CD1c-positive myeloid dendritic cell (primary cell): Measurements from ENCODE around the gene SELENOS.

Experiments
- DNase-seq: peaks from one replicate; pipeline ENCODE4 v3.0.0-alpha.2; 2016; ENCODE audit errors: extremely low spot score

The SELENOS gene, protein sequence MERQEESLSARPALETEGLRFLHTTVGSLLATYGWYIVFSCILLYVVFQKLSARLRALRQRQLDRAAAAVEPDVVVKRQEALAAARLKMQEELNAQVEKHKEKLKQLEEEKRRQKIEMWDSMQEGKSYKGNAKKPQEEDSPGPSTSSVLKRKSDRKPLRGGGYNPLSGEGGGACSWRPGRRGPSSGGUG

DNA sequence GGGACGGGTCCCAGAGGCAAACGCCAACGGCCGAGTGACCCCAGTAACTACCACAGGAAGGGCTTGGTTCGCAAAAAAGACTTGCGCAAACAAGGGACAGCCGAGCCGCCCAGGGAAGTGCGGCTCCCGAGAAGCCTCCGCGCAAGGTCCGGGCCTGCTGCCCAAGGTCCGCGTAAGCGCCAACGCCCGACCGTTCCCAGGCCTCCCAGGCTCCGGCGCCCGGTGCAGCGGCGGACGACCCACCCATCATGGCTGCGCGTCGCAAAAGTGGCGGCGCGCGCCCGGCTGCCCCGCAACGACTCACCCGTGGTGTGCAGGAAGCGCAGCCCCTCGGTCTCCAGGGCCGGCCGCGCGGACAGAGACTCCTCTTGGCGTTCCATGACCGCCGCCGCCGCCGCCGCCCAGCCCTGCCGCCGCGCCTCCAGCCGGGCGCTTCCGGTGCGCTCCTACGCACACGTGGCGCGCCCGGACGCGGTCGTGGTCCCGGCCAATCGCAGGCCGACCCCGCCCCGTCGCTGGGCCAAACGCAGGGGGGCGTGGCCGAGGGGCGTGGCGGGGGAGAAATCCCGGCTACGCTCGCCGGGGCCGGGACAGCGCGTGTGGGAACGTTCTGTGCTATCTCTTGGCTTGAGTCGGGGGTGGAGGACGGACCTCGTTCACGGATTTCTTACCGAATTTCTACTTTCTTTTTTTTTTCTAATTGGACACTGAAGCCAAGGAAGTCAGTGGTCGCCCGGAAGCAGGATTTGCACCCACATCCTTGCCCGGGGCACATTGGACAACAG lies at the start of gene SELENOS:
Gene SELENOS (minus strand): TSS at position 448 of the 785 bp plus-strand sequence. CDS start 68 bp downstream, at position 380.
- DNase-seq = peak; percentile 96

DNA sequence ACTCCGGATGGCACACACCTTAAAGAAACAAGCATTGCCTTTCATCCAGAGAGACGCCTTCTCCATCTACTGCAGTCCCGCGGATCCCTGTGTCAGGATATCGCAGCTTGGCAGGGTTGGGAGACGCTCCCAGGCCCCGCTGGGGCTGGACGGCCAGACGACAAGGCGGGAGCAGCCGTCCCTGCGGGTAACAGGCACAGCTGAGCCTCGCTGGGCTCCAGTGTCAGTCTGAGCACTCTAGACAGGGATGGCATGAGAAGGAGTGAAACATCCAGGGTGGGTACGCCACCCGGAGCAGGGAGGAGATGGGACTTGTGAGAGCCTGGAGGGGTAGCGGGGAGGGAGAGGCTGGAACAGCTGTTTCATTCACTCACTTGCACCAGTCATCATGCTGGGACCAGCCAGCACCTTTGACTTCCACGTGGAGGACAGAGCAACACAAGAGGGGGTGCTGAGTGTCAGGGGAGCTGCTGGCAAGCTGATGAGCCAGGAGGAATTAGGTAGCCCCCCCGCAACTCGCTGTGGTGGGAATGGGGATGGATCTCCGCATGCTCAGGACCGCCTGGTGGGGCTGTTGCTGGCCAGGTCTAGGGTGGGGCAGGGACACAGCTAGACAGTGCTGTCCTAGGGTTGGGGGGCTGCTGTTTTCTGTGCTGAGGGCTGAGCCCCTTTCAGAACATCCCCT lies 49.3 kb upstream of the SELENOS start:
- no peak for DNase-seq

DNA sequence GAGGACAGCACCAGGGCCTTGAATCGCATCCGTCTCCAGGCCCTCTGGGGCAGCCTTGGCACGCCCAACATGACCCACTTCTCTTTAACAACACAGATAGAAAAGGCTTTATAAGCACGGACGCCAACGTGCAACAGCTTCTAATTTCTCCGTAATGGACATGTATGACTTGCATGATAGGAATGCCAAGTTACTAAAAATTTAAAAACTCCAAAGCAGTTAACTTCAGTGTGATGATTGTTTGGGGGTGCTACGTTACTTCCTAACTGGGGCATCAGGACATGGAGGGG lies 48.7 kb upstream of the SELENOS start:
- DNase-seq = no peak

DNA sequence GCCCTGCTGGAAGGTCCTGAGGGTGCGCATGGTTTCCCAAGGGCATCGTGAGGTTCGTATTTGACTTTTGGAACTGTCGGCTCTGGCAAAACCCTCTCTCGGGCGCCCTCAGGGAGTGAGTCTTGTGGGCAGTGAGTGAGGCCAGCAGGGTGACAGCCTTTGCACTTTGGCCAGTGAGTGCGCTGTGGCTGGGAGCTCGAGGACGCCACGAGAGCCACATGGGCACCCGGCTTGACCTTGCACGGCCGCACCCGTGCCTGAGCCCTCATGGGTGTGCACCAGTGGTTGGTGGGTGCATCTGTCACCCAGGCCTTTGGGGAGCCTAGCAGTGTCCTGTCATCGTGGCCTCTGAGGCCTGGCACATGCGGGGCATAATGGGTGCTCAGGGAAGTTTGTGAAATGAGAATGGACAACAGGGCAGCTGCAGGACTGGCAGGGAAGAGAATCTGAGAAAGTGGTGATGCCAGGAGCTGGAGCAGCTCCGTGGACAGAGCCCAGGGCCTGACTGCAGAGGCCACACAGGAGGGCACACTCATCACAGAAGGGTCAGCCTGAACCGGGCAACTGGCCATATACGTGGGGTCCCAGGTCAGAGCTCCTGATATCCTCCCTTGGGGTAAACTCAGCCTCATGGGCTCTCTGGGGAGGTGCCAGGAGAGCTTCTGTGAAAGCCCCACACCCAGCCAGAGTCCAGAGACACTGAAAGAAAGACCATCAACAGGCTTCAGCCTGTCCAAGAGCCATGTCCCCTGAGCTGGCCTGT lies 48.2 kb upstream of the SELENOS start:
- no peak for DNase-seq

DNA sequence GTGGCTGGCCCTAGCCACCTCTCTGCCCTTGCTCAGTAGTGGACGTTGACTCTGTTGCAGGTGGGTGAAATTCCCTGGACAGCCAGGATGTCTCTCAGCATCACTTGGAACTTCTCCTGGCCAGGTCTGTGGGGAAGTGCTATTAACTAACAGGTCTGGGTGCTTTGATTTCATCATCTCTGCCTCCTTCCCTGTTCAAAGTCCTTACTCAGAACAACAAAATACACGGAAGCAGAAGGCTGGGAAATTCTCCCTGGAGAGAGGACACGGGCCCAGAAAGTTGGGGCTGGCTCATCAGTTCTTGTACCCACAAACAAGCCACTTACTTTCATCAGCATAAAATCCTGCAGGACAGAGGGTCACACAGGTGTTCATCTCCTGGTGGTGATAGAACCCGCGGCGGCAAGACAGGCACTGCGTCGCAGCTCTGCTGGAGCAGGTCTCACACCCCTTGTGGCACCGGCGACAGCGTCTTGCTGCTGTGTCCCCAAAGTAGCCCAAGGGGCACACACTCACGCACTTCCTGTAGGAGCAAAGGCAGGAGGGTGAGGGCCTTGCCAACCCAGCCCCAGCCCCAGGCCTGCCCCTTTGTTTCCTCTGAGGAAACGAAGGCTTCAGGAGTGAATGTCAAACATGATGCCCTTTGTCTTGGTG lies 47.4 kb upstream of the SELENOS start:
- DNase-seq = no peak

DNA sequence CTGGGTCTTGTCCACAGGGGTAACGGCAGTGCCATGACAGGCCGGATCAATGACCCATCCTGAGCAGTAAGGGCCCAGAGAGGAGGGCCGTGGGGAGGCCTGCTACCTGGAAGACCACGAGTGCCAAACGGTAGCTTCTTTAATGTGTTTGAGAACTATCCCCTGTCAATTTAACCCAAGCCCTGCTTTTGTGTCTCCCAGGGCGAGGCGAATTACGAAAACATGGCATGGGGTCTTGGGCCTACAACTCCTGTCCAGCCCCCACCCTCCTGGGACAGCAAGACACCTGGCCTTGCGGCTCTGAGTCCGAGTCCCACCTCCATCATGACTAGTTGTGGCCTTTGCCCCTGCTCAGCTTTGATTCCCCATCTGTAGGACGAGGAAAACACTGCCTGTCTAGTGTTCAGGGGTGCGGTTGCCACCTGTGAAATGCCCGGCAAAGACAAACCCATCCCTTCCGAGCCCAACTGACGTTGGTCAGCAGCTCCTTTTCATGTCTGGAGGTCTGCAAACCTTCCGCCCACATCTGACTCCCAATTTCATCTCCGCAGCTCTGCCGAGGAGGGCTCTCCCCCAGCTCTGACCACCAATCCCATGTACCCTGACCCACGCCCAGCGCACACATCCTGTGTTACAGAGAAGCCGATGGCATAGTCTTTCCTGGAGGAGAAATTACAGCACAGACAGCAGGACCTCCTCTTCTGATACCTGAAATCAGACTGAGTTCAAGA lies 46.7 kb upstream of the SELENOS start:
- DNase-seq = no peak

DNA sequence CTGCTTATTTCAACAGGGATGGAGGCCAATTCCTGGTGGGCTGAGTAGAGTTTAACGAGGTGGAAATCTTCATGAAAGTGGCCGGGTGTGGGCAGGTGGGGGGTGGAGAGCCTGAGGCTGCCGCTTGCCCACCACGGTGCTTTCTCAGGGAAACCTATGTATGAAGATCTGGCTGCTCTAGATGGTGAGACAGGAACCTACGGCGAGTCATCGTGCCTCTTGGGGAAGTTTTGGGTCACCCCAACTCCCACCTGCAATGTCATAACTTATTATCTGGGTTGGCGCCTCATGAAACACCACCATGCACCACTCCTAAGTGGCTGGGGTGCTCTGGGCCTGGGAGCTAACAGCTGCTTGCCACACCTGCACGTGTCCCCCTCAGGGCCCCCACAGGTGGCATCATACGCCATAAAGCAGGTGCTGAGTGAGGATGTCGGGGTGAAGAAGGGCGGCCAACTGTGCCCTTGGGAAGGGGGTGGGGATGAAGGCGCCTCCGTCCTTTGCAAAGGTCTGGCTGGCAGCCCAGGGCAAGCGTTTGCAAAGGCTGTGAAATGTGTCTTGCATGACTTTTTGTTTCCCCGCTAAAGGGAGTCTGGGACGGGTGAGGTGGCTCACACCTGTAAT lies 45.7 kb upstream of the SELENOS start:
- DNase-seq = no peak

DNA sequence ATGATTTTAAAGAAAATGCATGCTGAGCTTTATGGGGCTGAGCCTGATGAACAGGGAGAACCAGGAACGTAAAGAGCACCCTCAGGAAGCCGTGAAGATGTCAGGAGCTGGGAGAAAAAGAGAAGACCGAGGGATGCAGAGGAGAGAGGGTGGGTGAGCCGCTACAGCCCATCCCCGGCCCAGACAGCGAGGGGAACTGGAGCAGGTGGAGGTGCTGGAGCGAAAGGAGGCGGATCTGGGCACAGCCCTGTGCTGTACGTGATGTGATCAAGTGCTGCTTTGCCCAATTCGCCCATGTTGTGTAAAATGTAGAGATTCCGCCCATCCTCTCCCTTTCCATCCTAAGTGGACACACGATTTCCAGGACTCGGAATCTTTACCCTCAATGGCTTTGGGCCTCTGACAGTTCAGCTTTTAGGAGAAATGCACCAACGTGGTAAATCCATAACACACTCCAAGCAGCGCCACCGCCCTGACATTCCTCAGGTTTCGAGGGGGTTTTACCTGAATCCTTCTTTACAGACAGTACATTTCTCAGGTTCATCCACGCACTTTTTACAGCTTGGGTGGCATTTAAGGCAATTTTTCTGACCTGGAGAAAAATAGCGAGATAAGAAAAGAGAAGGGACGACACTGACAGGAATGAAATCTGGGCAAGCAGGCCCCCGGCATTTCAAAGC lies 44.9 kb upstream of the SELENOS start:
- DNase-seq = no peak

DNA sequence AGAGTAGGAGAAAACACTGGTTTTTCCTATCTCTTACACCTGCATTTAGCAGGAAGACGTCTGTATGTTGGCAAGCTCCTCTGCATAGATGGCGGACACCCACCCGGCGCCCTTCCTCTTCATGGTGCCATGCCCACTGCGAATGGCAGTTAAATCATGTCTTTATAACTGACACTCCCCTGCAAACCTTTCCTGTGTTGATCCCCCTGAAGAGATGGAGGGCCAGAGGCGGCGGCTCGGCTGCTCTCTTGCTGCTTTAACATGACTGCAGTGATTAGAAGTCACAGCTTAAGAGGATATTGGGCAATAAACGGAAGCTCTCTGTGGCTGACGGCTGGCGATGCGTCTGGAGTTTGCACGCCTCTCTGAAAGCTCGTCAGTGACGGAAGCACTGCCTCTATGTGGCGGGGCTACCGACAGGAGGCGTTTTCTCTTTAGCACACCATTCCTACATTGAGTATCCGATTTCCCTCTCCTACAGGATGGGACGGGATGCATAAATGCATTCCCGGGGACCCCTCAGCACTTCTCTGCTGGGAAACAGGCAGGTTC lies 43.3 kb upstream of the SELENOS start:
- peak; percentile 71 for DNase-seq

DNA sequence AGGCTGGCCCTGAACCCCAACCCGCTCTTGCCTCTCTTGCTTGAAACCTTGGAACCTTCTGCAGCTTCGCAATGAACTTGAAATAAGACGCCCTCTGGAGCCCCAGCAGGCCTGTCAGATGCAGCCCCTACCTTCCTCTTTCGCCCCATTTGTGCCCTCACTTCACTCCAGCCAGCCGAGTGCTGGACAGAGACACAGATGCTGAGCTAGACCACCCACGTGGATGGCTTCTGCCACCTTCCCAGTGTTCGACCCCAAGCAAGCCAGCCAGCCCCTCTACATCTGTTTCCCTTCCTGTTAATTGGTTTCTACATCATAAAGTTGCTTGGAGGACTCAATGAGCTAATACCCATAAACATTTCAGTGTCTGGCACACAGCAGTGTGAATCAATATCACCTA lies 41.6 kb upstream of the SELENOS start:
- no peak for DNase-seq

DNA sequence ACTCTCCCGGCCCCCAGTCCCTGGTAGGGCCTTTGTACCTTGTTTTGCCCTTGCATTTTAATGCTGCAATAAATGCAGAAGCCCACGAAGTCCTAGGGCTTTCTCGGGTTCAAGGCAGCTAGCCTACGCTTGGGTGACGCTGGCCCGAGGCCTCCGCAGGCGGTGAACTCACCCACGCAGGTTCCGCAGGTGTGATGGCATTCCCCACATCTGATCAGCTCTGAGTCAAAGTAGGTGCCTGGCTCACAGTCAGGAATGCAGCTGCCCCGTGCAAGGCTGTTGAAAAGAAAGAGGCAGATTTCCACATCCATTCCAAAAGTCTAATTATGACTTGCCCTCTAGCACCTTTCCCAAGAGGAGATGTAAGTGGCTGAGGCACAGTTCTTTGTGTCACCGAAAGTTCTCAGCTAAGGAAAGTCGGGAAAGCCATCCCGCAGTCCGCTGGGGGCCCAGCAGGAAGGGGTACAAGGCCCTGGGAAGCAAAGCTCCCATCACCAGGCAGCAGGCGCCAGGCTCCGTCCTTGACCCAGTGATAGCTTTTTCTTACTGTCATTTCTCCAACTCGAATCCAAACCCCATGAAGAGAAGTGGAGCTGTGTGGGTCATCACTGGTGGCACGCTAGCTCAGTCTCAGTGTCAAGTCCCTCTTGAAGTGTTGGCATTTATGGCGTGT lies 41.0 kb upstream of the SELENOS start:
- DNase-seq = no peak

DNA sequence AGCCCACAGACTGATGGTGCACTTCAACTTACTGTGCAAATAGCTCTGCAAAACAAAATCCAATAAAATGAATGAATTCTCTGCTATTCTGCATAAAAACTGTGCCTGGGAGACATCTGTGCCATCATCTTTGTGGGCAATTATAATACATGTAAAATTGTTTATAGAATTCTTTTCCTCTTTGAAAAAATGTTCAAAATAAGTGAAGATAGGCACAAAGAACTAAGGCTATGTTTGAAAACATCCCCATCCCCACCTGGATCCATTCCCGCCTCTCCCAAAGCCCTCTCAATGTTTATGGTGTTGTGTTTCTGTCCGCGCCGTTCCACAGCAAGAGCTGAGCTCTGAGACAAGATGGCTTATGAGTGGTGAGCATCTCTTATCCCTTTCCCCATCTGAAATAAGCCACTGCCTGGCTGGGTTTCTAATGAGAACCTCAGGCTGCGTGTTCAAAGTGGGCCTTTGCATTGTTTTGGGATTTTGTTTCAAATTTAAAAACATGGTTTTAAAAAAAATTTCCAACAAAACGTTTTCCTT lies 40.1 kb upstream of the SELENOS start:
- DNase-seq = no peak

DNA sequence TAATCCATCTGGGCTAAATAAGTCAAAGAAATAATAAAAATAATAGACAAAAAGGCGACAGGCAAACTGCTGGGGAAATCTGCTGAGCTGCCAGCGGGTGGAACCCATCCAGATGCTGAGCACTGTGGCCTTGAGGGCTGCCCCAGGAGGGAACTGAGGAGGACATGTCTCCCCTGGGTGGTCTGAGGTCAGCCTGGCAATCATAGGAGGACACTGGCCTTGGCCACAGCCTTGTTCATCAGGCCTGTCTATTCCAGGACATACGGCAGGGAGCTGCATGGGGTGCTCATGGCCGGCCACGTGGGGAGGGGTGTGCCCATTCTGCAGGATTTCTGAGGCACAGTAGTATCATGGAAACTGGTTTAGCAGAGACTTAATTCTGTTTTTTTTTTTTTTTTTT lies 39.2 kb upstream of the SELENOS start:
- DNase-seq = no peak

DNA sequence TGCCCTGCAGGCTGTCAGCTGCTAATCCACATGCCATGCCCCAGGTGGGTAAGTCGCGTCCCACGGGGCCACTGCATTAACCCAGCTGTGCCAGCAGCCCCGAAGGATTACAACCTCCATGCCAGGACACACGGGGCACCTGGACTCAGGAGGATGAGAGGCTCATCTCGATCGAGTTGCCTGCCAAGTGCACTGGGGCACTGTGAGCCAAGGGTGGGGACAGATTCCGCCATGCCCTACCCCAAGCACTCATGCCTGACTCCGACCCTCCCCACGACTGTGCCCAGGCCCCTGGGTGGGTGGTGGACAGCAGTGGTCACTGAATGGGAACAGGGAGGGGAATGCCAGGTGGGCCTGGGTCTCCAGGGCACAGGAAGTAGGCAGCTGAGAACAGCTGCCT lies 38.5 kb upstream of the SELENOS start:
- no peak for DNase-seq

DNA sequence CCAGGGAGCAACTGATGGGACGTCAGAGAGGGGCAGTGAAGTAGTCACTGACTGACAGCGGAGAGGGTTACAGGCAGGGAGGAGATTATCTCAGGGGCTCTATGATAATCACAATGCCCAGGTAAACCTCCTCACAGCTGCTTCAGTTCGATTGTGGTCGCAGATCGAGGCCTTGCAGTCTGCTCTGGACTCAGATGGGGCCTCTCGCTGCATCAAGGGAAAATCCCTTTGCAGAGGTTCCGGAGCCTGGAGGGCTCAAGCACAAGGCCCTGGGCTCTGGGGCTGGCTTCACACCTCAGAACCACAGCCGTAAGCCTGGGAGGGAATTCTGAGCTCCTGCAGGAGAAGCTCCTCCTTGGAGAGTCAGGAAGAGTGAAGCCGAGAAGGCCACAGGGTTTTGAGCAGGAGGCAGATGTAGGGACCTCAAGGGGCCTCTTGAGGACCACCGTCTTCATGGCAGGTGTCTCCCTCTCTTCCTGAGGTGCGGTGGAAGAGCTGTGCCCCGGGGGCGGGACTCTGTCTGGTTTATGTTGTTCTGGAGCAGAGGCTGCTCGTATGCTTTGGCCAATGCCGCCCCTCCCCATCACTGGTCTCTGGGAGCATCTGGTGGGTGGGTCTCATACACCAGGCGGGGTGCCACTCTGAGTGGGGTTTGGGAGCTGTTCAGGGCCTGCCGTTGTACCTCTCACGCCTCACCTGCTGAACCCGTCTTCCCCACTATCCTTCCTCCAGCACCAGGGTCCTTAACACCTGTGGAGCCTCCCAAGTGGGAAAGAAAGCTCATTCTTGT lies 37.2 kb upstream of the SELENOS start:
- no peak for DNase-seq

DNA sequence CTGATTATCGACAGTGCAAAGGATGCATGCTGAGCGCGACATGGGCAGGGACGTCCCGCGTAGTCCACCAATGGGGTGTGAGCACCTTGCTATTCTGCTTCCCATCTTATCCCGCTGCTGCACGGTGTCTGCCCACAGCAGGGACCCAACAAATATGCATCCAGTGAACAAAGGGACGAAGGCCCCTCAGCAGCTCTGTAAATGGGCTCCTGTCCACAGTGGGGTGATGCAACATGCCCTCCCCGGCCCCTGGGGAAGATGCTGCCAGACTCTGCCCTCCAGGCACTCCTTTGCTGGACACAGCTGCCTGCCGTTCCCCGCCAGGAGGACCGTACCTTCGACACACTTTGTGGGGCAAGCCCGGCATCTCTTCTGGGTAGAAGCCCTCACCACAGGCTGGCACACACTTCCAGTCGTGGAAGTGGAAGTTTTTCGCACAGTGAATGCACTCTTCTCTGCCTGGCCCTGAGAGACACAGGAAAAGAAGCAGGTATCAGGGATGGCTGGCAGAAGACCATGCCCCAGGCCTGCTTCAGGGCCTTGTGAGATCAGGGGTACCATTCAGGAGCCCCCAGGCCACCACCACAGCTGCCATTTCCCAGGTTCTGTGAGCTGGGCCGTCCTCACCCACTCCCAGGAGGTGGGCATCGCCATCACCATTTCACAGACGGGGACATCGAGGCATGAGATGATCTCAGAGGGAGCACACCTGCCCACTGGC lies 35.9 kb upstream of the SELENOS start:
- no peak for DNase-seq

DNA sequence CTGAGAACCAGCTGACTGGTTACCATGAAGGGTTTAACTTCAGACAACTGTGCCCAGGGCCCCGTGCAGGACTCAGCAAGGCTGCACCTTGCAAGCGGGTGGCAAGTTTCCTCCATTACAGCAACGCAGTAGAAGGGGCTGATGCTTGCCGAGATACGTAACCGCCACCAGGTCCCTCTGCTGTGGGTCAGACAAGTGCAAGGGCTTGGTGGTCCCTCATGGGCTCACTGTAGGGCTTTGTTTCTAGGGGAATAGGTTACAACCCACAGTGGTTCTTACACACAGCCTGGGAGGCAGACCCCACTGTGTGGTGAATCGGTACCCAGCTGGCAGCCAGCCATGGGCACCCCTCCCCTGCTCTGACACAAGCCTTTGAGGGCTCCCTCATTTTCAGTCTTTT lies 33.2 kb upstream of the SELENOS start:
- no peak for DNase-seq

DNA sequence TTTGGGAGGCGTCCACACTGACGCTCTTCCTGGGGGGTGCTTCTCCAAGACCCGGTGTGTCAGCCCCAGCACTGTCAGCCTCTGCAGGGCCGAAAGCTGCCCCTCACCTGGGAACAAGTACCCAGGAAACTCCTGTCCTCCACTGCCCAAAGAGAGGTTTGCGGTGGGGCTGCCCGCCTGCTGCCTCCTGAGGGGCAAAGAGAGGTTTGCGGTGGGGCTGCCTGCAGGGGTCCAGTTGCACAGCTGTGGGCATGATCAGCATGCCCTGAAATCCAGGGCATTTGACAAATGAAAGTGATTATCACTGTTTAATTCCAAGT lies 32.8 kb upstream of the SELENOS start:
- DNase-seq = no peak
